HEK293T (cell line): ENCODE data around the gene UVRAG.

ENCODE experiments used
- CTCF ChIA-PET: fragments of 350-600 bp; formaldehyde crosslinking; extraction: SDS; loops from one replicate; lab custom pipeline; 2021; ENCODE audit warnings: antibody characterized with exemption, inconsistent platforms; lab: Yijun Ruan, JAX
- POLR2A ChIA-PET: fragments of 350-600 bp; formaldehyde crosslinking; extraction: SDS; loops from one replicate; lab custom pipeline; 2020; ENCODE audit warnings: antibody characterized with exemption, inconsistent platforms; lab: Yijun Ruan, JAX
- DNase-seq: peaks from one replicate; pipeline ENCODE4 v3.0.0; 2012; ENCODE audit warnings: mixed read lengths; ENCODE audit errors: extremely low spot score
- ARNT ChIP-seq: fragments of 450-650 bp; IDR thresholded peaks from 2 replicates; pipeline ENCODE4 v1.6.1; 2017; ENCODE audit warnings: mild to moderate bottlenecking
- BHLHE40 ChIP-seq: fragments of 450-650 bp; IDR thresholded peaks from 2 replicates; pipeline ENCODE4 v1.6.1; 2016; ENCODE audit warnings: mild to moderate bottlenecking, moderate library complexity, borderline replicate concordance
- CTBP1 ChIP-seq: fragments of 450-650 bp; IDR thresholded peaks from 2 replicates; pipeline ENCODE4 v1.6.1; 2016; ENCODE audit warnings: borderline replicate concordance
- ELF4 ChIP-seq: fragments of 450-650 bp; IDR thresholded peaks from 2 replicates; pipeline ENCODE4 v1.6.1; 2017; ENCODE audit warnings: antibody characterized with exemption
- FOXA1 ChIP-seq: fragments of 450-650 bp; IDR thresholded peaks from 2 replicates; pipeline ENCODE4 v1.6.1; 2016; ENCODE audit warnings: mild to moderate bottlenecking
- FOXK2 ChIP-seq: fragments of 450-650 bp; IDR thresholded peaks from 2 replicates; pipeline ENCODE4 v1.6.1; 2016; ENCODE audit warnings: mild to moderate bottlenecking
- FOXM1 ChIP-seq: fragments of 450-650 bp; IDR thresholded peaks from 2 replicates; pipeline ENCODE4 v1.6.1; 2017; ENCODE audit warnings: mild to moderate bottlenecking, borderline replicate concordance
- HDGF ChIP-seq: fragments of 450-650 bp; IDR thresholded peaks from 2 replicates; pipeline ENCODE4 v1.6.1; 2017; ENCODE audit warnings: antibody characterized with exemption, borderline replicate concordance
- L3MBTL2 ChIP-seq: fragments of 450-650 bp; conservative IDR thresholded peaks from 2 replicates; pipeline ENCODE4 v1.6.1; 2016; ENCODE audit warnings: mild to moderate bottlenecking
- LEF1 ChIP-seq: fragments of 450-650 bp; IDR thresholded peaks from 2 replicates; pipeline ENCODE4 v1.6.1; 2017; ENCODE audit warnings: mild to moderate bottlenecking, borderline replicate concordance
- NFRKB ChIP-seq: fragments of 450-650 bp; IDR thresholded peaks from 2 replicates; pipeline ENCODE4 v1.6.1; 2016; ENCODE audit warnings: mild to moderate bottlenecking, moderate library complexity
- SP1 ChIP-seq: fragments of 450-650 bp; IDR thresholded peaks from 2 replicates; pipeline ENCODE4 v1.6.1; 2017
- SUZ12 ChIP-seq: fragments of 450-650 bp; IDR thresholded peaks from 2 replicates; pipeline ENCODE4 v1.6.1; 2016; ENCODE audit warnings: mild to moderate bottlenecking
- TARDBP ChIP-seq: fragments of 450-650 bp; IDR thresholded peaks from 2 replicates; pipeline ENCODE4 v1.6.1; 2016
- ZNF384 ChIP-seq: fragments of 450-650 bp; IDR thresholded peaks from 2 replicates; pipeline ENCODE4 v1.6.1; 2016
- TF ChIP-seq, protein P1 (sequence below): fragments of 450-650 bp; IDR thresholded peaks from 2 replicates; pipeline ENCODE4 v1.6.1; 2016

The UVRAG gene

DNA sequence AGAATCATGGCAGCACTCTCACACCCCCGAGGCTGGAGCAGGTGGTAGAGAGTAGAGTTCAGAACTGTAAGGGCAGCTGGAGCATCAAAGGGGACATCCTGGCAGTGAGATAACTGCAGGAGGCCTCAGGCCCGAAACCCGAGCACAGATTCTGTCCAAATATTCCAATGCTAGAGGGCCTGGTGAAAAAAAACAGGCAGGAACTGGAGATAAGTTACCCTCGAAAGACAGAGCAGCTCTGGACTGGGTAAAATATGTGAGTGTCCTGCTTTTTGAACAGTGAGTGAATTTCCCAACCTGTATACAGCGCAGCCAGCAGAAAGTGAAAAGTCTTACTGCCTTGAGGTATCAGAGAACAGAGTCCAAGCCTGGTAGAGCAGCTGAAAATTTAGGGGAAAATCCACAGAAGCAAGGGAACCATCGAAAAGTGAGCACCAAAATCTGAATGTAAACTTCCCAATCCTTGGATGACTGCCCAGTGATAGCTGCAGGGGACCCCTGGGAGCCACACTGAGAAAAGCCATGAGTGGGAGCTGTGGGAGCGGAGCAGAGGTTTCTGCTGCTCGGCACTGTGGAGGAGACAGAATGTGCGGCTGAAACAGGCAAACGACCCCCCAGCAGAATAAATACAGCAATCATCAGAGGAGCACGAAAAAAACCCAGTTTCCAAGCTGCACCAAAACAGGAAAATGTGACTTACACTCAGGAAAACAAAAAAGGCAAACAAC, 340.7 kb downstream of the UVRAG start:
- ChIA-PET CTCF (interaction anchor here (0.5 kb wide), 1 partner anchor 208 kb away, joined by 3 read pairs; no protein-coding TSS in a partner anchor), POLR2A (no interaction called here)
- TF ChIP-seq HDGF (no peak), NFRKB (no peak), SUZ12 (no peak), SP1 (no peak), FOXA1 (no peak), FOXK2 (no peak), BHLHE40 (no peak), TARDBP (no peak), FOXM1 (no peak), ZNF384 (no peak)
- TF ChIP-seq, protein P1, sequence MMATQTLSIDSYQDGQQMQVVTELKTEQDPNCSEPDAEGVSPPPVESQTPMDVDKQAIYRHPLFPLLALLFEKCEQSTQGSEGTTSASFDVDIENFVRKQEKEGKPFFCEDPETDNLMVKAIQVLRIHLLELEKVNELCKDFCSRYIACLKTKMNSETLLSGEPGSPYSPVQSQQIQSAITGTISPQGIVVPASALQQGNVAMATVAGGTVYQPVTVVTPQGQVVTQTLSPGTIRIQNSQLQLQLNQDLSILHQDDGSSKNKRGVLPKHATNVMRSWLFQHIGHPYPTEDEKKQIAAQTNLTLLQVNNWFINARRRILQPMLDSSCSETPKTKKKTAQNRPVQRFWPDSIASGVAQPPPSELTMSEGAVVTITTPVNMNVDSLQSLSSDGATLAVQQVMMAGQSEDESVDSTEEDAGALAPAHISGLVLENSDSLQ, result no peak
- DNase-seq, result no peak

DNA sequence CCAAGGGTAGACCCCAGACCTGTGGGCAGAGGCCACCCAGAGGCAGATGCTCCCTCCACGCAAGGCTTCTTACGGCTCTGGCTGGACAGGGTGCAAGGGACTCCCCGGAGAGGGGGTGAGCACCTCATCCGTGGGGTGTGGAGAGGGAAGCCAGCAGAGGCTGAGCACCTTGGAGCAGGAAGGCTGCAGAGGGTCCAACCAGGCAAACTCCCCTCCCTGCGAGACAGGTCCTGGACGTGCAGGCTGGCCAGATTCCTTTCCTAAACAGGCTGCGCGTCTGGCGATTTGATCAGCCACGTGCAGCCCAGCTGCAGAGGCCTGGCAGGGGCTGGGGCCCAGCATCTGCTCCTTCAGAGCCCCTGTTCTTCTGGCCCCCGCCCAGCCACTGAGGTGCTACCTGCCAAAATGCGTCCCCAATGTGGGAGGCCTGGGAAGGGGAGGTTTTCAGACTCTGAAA, 342.0 kb downstream of the UVRAG start:
- ChIA-PET CTCF (no interaction called here), POLR2A (no interaction called here)
- TF ChIP-seq SP1 (no peak), HDGF (no peak), FOXK2 (no peak), SUZ12 (no peak), ARNT (no peak), FOXM1 (no peak), ZNF384 (no peak), L3MBTL2 (no peak), CTBP1 (no peak), ELF4 (no peak), NFRKB (no peak), TARDBP (no peak), BHLHE40 (no peak), FOXA1 (no peak), LEF1 (no peak)
- TF ChIP-seq, protein P1, result no peak
- DNase-seq, result no peak

DNA sequence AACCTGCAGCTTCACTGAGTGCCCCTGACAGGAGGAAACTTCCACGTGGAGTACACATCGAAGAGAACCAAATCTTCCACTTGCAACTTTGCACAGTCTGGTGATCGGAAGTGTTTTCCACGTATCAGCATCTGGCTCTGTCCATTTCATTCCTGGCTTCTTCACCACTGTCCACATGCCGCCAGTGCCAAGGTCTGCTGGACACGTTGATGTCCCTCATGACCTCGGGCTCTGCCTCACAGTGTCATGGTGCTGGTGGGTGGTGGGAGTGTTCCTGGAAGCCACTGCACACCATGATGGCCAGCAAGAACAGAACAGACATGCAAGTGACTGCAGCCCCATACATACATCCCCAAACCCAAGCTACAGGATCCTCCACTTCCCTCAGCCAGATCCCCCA, 342.9 kb downstream of the UVRAG start:
- ChIA-PET CTCF (interaction anchor here (0.6 kb wide), 1 partner anchor 25 kb away, joined by 4 read pairs; no protein-coding TSS in a partner anchor), POLR2A (no interaction called here)

DNA sequence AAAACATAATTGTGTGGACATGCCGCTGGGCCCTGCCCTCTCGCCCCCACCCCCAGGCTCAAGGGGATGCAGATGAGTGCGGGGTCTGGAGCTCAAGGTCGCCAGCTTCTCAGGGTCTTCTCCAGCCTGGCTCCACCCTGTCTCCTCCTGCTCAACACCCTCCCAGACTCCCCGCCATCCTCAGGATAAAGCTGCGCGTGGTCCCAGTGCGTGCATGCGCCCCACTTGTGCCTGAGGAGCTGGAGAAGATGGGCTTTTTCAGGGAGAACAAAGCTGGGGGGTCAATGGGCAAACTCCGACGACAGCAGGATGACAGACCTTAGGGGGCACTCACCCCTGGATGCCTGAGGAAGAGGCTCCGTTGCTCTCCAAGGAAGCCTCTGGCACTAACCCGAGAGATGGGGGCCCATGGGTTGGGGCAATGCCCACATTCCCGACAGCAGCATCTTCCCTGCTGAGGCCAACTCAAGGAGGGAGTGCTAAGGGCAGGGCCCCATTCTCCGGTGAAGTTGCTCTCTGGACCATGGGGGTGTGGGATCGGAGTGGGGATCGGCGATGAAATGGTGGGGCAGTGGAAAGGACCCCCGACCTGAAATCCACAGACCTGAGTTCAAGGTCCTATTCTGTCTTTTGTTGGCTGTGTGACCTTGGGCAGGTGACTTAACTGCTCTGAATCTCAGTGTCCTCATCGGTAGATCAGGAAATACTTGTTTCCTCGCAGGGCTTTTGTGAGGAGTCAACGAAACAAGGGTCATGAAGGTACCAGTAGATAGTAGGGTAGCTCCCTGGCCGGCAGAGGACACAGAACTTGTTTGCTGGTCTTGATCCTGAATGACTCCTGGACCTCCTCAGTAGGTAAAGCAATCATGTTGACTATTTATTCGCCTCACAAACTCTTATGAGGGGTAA, 343.6 kb downstream of the UVRAG start:
- no peak for DNase-seq
- TF ChIP-seq HDGF (no peak), BHLHE40 (no peak), SP1 (no peak), ZNF384 (no peak), FOXM1 (no peak), ELF4 (no peak), CTBP1 (no peak), SUZ12 (no peak), NFRKB (no peak), FOXK2 (no peak), L3MBTL2 (no peak), LEF1 (no peak), ARNT (no peak), FOXA1 (no peak), TARDBP (no peak)
- TF ChIP-seq, protein P1, result no peak
- ChIA-PET CTCF (no interaction called here), POLR2A (no interaction called here)

More for the DNA sequence above, 342.9 kb downstream of the UVRAG start:
- DNase-seq, result no peak
- no peak for TF ChIP-seq ELF4
- TF ChIP-seq ARNT, result no peak
- TF ChIP-seq ZNF384, result no peak
- TF ChIP-seq SUZ12, result no peak
- no peak for TF ChIP-seq FOXM1
- TF ChIP-seq BHLHE40, result no peak

DNA sequence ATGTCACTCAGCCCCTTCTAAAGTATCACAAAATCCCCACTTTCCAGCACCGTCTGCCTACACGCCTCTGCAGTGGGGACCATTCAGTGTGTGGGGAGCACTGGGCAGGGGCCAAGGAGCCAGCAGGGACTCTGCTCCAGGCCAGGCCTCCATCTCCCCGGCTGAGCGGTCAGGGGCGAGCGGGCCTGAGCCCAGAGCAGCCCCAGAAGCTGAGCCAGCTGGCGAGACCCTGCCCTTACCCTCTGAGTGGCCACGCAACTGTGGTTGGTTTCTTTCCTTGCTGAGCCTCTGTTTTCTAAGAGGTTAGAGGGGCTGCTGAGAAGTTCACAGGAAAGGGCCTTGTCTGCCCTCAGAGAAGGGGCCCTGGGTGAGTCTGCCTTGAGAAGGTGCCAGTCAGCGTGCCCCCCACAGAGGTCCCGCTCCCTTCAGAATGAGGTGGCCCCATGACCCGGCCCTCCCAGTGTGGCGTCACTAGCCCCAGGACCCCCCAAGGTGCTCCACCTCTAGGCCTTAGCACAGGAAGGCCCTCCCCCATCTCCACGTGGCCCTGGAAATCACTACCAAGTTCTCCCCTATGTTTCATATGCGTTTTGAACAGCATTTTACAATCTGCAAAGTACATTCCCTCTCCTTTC, 344.4 kb downstream of the UVRAG start:
- TF ChIP-seq L3MBTL2, result no peak
- TF ChIP-seq HDGF, result no peak
- no peak for TF ChIP-seq FOXM1
- TF ChIP-seq, protein P1, result no peak
- CTCF ChIA-PET, result no interaction called here
- DNase-seq, result no peak
- POLR2A ChIA-PET, result no interaction called here
